NCI-H748 (cell line): Measurements from ENCODE around the gene CADPS2.

Source experiments
- DNase-seq: peaks from one replicate; lab custom pipeline; 2025; ENCODE audit not compliant: unreplicated experiment; lab: John Stamatoyannopoulos, UW

The CADPS2 gene

DNA sequence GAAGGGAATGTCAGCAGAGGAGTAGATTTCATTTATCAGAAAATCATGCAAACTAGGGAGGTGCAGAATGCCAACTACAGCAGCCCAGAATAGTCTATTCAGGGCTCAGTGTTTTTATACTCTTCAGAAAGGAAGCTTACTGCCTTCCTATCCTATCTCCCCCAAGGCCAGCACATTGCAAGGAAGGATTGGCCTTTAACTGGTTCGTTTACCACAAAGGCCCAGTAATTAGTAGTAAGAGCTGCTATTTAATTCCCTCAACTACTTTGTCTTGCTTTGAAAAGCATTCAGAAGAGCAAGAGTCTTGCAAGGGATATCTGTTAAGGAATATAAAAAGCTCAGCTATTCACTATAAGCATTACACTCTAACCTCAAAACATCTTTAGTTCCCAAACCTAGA, 97.1 kb downstream of the CADPS2 start:
- no peak for DNase-seq

- no peak for DNase-seq
These were observed 115.4 kb downstream of the CADPS2 start for GRCh38 chr7:122770686-122771335.

DNA sequence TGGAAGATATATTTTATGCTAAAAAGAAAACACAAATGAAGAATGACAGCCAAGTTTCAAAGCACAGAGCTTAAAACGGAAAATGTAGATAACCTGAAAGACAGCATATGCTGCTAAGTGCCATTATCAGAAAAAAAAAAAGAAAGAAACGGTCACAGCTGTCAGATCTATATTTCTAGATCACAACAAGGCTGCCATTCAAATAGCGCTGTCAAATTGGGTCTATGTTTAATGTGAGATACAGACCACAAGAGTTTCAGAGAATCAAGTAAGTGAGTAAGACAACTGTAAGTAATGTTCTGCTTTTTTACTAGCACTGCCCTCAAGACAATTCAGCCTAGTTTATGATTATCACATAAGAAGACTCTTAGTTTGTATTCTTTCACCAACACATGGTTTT, 117.4 kb downstream of the CADPS2 start:
- no peak for DNase-seq

GRCh38 chr7:122767339-122767738, 118.9 kb downstream of the CADPS2 start:
- no peak for DNase-seq

GRCh38 chr7:122766593-122766992, 119.7 kb downstream of the CADPS2 start:
- no peak for DNase-seq

GRCh38 chr7:122764902-122765301, 121.4 kb downstream of the CADPS2 start:
- no peak for DNase-seq

- no peak for DNase-seq
These were observed 122.2 kb downstream of the CADPS2 start for GRCh38 chr7:122764020-122764419.

- DNase-seq = no peak
These were observed 124.2 kb downstream of the CADPS2 start for GRCh38 chr7:122762071-122762470.

DNA sequence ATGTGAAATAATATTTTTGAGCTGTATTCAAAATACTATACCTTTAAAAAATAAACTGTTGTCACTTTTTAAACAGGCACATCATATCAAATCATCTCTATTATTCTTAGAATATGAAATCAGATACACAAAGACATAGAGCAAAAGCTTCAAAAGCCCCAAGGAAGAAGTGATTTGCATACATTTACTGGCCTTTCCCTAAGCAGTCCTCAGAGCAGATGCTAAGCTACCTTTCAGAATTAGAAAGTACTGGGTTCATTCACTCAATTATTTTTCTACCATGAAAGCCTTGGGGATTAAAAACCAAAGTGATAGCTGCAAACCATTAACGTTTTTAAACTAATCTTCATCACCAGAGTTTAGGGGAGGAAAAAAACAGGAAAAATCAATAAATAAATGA, 127.8 kb downstream of the CADPS2 start:
- no peak for DNase-seq

- DNase-seq = no peak
These were observed 129.4 kb downstream of the CADPS2 start for GRCh38 chr7:122756860-122757259.

DNA sequence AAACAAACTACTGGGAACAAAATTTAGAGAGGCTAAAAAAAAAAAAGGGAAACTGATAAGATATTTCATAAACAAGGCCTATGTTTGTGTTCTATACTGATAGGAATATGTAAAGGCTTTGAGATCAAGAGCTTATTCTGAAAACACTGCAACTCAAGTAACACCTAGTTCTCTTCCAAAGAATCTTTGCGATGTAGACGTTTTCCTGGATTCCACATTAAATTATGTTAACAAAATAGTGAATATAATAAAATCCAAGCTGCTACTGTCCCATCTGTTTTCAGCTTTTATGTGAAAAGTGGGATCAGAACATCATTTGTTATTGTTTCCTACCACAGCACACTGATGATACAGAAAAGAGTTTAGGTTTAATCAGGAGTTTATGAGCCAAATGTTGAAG, 130.6 kb downstream of the CADPS2 start:
- no peak for DNase-seq

DNA sequence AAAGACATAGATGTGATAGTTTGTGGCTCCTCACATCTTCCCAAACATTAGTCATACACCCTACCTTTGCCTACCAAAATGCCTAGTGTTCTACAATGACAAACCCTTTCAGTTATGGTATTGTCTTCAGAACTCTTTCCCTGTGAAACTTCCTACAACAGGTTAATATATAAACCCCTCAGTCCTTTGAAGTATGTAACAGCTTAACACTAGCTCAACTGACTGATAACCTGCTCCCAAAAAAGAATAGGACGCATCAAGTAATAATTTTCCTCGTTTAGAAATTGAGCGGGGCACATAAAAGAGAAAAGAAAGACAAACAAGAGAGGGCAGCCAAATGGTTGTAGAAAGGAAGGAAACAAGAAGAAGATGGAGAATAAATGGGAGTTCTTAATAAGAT, 133.7 kb downstream of the CADPS2 start:
- no peak for DNase-seq

GRCh38 chr7:122750389-122750788, 135.9 kb downstream of the CADPS2 start:
- DNase-seq = no peak

GRCh38 chr7:122748195-122748594, 138.1 kb downstream of the CADPS2 start:
- DNase-seq = no peak

- DNase-seq = peak; percentile 93
These were observed 139.3 kb downstream of the CADPS2 start for GRCh38 chr7:122746948-122747347.

GRCh38 chr7:122743211-122743610, 143.0 kb downstream of the CADPS2 start:
- DNase-seq = peak; percentile 40

- DNase-seq = no peak
These were observed 147.3 kb downstream of the CADPS2 start for GRCh38 chr7:122738947-122739346.

DNA sequence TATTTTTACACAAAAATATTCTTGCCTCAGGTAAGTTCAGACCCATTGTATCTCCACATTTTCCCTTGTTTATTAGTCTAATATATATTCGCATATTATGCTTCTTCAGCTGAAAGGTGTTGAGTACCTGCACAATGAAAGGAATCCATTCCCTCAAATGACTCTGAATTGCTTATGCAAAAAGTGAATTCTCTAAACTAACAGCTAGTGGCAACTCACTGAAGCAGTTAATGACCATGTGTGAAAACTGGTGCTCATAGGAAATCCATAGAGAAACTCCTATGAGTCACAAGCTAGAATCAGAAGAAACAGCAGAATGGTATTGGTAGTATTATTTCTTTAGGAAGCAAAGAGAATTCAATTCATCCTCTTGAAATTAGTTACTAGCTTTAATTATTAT, 150.1 kb downstream of the CADPS2 start:
- DNase-seq = no peak

DNA sequence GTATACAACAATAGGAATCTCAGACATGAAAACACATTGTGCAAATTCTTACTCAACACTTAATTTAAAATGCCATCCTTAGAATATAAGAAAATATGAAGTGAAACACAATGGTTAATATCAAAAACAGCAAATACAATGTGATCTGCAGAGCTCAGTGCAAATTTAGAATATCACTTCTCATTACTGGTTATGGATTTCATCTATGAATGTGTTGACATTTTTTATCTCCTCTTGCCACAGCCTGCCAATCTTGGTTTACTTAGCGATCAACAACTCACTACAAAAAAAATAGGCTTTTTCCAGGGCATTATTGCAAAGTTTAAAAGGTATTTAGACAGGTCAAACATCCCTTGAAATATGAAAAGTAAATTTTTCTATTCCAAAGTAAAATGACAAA, 158.5 kb downstream of the CADPS2 start:
- DNase-seq = no peak

GRCh38 chr7:122727354-122727753, 158.9 kb downstream of the CADPS2 start:
- no peak for DNase-seq

GRCh38 chr7:122726881-122727280, 159.4 kb downstream of the CADPS2 start:
- no peak for DNase-seq

GRCh38 chr7:122724366-122724765, 161.9 kb downstream of the CADPS2 start:
- DNase-seq = peak; percentile 12

DNA sequence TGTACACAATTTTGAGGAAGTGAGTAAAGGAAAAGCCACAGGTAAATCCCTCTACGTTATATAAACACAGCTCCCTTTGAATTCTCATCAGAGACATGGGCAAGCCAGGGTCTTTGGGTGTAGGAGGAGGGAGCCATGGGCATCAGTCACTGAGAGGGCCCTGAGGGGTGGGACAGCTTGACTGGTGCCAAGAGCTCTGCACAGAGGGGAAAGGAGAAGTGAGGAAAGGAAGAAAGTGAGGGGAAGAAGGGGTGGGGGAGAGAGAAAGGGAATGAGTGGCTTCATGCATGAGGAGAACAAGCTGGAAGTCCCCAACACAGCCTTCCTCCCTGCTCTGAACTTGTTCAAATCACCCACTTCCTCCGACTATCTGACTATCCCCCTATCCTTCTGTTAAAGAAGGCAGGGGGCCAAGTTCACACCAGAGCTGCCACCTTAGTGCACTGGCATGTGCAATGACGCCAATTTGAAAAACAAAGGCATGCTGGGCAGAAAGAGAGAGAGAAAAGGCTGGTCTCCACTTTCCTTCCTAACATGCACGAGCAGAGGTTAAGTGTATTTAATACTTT, 167.2 kb downstream of the CADPS2 start:
- no peak for DNase-seq
